SK-N-MC (cell line): ENCODE measurements around the gene ZKSCAN4.
A peak's percentile ranks its signal among the peaks of the same experiment; 100 is the strongest.

Source experiments
- DNase-seq: peaks from one replicate; pipeline ENCODE4 v3.0.0-alpha.2; 2011; ENCODE audit warnings: low read depth, low spot score
- H3K27ac ChIP-seq: fragments of 200-600 bp; sonication (generic); 2 replicates; pipeline ENCODE4 v1.5.1; 2016; ENCODE audit warnings: mixed run types
- H3K36me3 ChIP-seq: fragments of 200-600 bp; sonication (generic); 2 replicates; pipeline ENCODE4 v1.6.1; 2017; ENCODE audit warnings: antibody characterized with exemption, low read length, mixed read lengths; ENCODE audit not compliant: insufficient read depth
- H3K4me3 ChIP-seq: fragments of 200-600 bp; sonication (generic); 2 replicates; pipeline ENCODE4 v1.5.1; 2016
- H3K9ac ChIP-seq: fragments of 200-600 bp; sonication (generic); 2 replicates; pipeline ENCODE4 v1.8.0; 2017; ENCODE audit warnings: mixed run types, mixed read lengths; ENCODE audit not compliant: insufficient read length
- H3K9me3 ChIP-seq: fragments of 200-600 bp; sonication (generic); 2 replicates; pipeline ENCODE4 v1.6.1; 2017; ENCODE audit warnings: low read depth, mild to moderate bottlenecking, antibody characterized with exemption, low read length, moderate library complexity, mixed read lengths
- EZH2 ChIP-seq: fragments of 200-600 bp; sonication (generic); IDR thresholded peaks from one replicate; pipeline ENCODE4 v1.6.1; 2017; ENCODE audit warnings: antibody characterized with exemption
- FOXP2 ChIP-seq: optimal IDR thresholded peaks from 2 replicates; pipeline ENCODE3; 2011; ENCODE audit warnings: mild to moderate bottlenecking, moderate library complexity; ENCODE audit not compliant: insufficient read depth; ENCODE audit errors: extremely low read length, control extremely low read depth
- POLR2AphosphoS5 ChIP-seq: IDR thresholded peaks from 2 replicates; pipeline ENCODE4 v1.6.1; 2012; ENCODE audit warnings: mild to moderate bottlenecking, low read depth, low read length, borderline replicate concordance

The ZKSCAN4 gene

GRCh38 chr6:28240471-28240870 lies 11.6 kb downstream of the ZKSCAN4 start:
- Histone ChIP-seq H3K36me3 (peaks cover 10% of the 10 kb centered on the region), H3K4me3 (no peak overlapping the region), H3K9ac (no peak overlapping the region), H3K9me3 (no peaks in the 10 kb centered on the region), H3K27ac (no peak overlapping the region; the same call in 1 of the 2 replicates)
- TF ChIP-seq POLR2AphosphoS5: no peak
- no peak for TF ChIP-seq EZH2
- TF ChIP-seq FOXP2: no peak
- no peak for DNase-seq

- Histone ChIP-seq H3K4me3 (no peak overlapping the region), H3K27ac (no peak overlapping the region), H3K9me3 (no peaks in the 10 kb centered on the region), H3K36me3 (peaks cover 2% of the 10 kb centered on the region; the same call in 1 of the 2 replicates), H3K9ac (no peak overlapping the region)
- TF ChIP-seq POLR2AphosphoS5: no peak
- no peak for TF ChIP-seq FOXP2
- TF ChIP-seq EZH2: no peak
- no peak for DNase-seq
Measured at GRCh38 chr6:28239636-28240035, 12.4 kb downstream of the ZKSCAN4 start.

- no peak overlapping the region for H3K27ac ChIP-seq
- no peaks in the 10 kb centered on the region for H3K9me3 ChIP-seq
- no peak overlapping the region for H3K4me3 ChIP-seq
- TF ChIP-seq EZH2 (no peak), FOXP2 (no peak), POLR2AphosphoS5 (no peak)
- H3K9ac ChIP-seq: no peak overlapping the region
- peaks cover 19% of the 10 kb centered on the region; the same call in 1 of the 2 replicates for H3K36me3 ChIP-seq
- no peak for DNase-seq
Measured at GRCh38 chr6:28235912-28236452, 16.1 kb downstream of the ZKSCAN4 start.

GRCh38 chr6:28232785-28233184 lies 19.3 kb downstream of the ZKSCAN4 start:
- Histone ChIP-seq H3K27ac (no peak overlapping the region), H3K9ac (no peak overlapping the region), H3K4me3 (no peak overlapping the region), H3K36me3 (peaks cover 42% of the 10 kb centered on the region; the same call in 1 of the 2 replicates), H3K9me3 (no peaks in the 10 kb centered on the region)
- no peak for DNase-seq
- TF ChIP-seq EZH2: no peak
- no peak for TF ChIP-seq POLR2AphosphoS5
- no peak for TF ChIP-seq FOXP2

- Histone ChIP-seq H3K36me3 (peaks cover 28% of the 10 kb centered on the region; the same call in 1 of the 2 replicates), H3K9ac (no peak overlapping the region), H3K4me3 (peak overlapping the region; percentile 77; the same call in 1 of the 2 replicates), H3K27ac (no peak overlapping the region; the same call in 1 of the 2 replicates), H3K9me3 (no peaks in the 10 kb centered on the region)
- TF ChIP-seq FOXP2: no peak
- TF ChIP-seq POLR2AphosphoS5: no peak
- TF ChIP-seq EZH2: no peak
- no peak for DNase-seq
Measured at GRCh38 chr6:28226460-28226859, 25.6 kb downstream of the ZKSCAN4 start.

GRCh38 chr6:28225056-28225834 lies 26.8 kb downstream of the ZKSCAN4 start, which contains the start of gene ZSCAN9:
TSS of gene ZSCAN9 (plus strand) at chr6:28225275. CDS start at chr6:28227085, 1,810 bp downstream.
- Histone ChIP-seq H3K27ac (peak within 1 kb of the TSS; percentile 2; the same call in 1 of the 2 replicates), H3K4me3 (peak within 1 kb of the TSS; percentile 77)

GRCh38 chr6:28224131-28225055 lies 27.7 kb downstream of the ZKSCAN4 start:
- Histone ChIP-seq H3K36me3 (peaks cover 15% of the 10 kb centered on the region; the same call in 1 of the 2 replicates), H3K4me3 (peak overlapping the region; percentile 77), H3K27ac (no peak overlapping the region), H3K9me3 (no peaks in the 10 kb centered on the region), H3K9ac (peak overlapping the region; percentile 47)
- no peak for TF ChIP-seq FOXP2
- TF ChIP-seq POLR2AphosphoS5: no peak
- TF ChIP-seq EZH2: no peak
- no peak for DNase-seq

More at GRCh38 chr6:28225056-28225834, 26.8 kb downstream of the ZKSCAN4 start, which contains the start of gene ZSCAN9:
- DNase-seq: no peak
- H3K36me3 ChIP-seq: peaks cover 19% of the 10 kb centered on the region; the same call in 1 of the 2 replicates
- peak within 1 kb of the TSS; percentile 47 for H3K9ac ChIP-seq
- TF ChIP-seq POLR2AphosphoS5 (peak; percentile 90), EZH2 (no peak)
- H3K9me3 ChIP-seq: no peaks in the 10 kb centered on the region
